HG03097 (cell line): ENCODE results near the gene MSRB3.

Source experiments
- ATAC-seq: cut with Tn5 transposase; IDR thresholded peaks from one replicate; pipeline ENCODE4 v1.9.1; 2021; ENCODE audit not compliant: unreplicated experiment, low FRiP score

The MSRB3 gene

GRCh38 chr12:65278576-65279368 is at the start of gene MSRB3:
Gene MSRB3 (plus strand): TSS chr12:65278683. CDS start chr12:65308580, 29,897 bp downstream.
- no peak for ATAC-seq

- ATAC-seq: no peak
These were observed 49.0 kb upstream of the MSRB3 start for GRCh38 chr12:65229441-65229840.

GRCh38 chr12:65232476-65233077 is 45.9 kb upstream of the MSRB3 start:
- ATAC-seq: no peak

DNA sequence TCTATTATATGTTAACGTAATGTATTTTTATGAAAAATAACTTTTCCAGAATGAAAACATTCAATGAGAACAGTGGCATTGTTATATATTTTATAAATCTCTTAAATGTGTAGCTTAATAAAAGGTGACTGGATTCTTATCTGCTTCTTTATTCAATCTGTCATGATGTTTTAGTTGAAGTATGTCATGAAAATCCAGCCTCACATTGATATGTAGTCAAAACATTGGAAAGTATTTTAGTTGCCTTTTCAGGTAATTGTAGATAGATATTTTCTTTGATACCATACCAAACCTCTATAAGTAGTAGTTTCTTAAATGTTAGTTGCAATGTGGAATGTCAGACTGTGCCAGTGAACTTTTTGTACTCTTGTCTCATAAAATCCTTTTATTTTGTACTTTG is 41.3 kb upstream of the MSRB3 start:
- ATAC-seq: no peak

- no peak for ATAC-seq
These were observed 39.9 kb upstream of the MSRB3 start for GRCh38 chr12:65238609-65239008.

DNA sequence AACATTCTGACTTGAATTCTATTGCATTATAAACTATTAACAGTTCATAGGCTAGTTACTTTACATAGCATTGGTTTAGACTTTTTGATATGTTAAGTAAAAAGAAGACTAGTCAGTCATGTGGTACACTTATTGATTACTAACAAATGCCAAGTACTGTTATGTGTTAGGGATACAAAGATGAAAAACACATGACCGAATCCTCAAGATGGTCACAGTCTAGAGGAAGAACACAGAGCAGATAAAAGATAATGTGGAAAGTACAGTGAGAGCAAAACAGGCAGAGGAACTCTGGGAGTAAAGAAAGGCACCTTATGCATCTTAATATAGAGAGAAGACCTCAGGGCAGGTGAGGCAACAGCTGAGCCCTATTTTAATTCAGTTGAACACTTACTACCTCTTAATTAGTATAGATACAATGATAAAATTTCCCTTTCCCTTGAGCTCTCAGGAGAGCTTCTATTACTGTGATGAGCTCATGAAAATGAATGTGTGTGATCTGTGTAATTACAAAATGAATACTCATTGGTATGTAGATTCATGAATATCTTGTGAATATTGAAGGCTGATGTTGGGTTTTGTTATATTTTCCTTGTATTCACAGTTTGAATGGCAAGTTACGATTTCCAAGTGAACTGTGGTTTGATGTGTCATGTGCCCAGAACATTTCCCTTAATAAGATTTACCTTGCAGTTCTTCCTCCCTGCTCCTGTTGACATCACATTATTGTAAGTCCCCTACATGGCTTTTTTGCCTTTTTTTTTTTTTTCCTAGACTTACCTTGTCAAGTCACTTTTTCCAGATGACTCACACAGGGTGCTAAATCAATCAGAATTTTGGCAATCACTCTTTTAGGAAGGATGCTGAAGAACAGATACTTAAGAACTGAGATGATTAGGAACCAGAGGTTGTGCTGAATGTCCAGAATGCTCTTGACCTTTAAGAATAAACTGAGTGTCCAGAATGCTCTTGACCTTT is 29.5 kb upstream of the MSRB3 start:
- no peak for ATAC-seq

- no peak for ATAC-seq
These were observed 26.0 kb upstream of the MSRB3 start for GRCh38 chr12:65252515-65252914.

- no peak for ATAC-seq
These were observed 20.5 kb upstream of the MSRB3 start for GRCh38 chr12:65257986-65258385.

DNA sequence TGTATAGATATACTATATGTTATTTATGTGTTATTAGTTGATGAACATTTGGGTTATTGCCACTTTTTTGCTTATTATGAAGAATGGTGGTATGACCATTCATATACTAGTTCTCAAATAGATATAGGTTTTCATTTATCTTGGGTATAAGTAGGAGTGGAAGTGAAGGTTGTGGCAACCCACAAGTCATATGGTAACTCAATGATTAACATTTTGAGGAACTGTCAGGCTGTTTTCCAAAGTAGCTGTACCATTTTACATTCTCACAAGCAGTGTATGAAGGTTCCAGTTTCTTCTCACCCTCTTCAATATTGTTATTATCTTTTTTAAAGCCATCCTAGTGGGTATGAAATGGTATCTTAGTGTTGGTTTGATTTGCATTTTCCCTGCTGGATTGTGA is 19.0 kb upstream of the MSRB3 start:
- no peak for ATAC-seq

- no peak for ATAC-seq
These were observed 14.7 kb upstream of the MSRB3 start for GRCh38 chr12:65263777-65264176.

DNA sequence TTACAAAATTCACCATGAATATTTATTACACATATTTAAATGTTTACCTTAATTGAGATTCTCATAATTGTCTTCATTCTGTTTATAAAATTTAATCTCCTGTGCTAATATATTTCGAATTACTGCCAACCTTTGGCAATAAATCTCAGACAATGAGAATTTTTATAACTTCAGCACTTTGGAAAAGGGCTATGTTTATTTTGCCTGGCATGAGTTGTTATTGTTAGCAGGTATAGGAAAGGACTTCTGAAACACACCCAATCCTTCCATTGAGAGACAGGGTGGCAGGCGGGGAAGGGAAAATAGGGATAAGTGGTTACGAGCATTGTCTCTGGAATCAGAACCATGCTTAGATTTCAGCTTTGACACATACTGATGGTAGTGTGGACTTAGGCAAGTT is 12.1 kb upstream of the MSRB3 start:
- no peak for ATAC-seq

DNA sequence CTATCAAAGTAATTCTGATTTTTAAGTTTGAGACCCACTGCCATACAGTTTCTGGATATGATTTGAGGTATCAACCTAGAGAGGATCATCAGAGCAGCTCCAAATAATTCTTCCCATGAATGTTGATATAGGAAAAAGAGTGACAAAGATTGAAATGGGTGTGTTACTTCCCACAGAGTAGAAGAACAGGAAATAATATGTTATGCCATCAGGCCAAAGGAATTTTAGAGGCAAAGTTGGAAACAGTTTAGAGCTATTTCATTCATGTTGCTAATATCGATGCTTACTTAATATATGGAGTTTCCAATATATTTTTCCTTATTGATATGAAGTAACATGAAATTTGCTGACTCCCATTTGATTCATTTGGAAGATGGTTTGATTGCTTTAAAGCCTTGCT is 8.9 kb upstream of the MSRB3 start:
- no peak for ATAC-seq

- no peak for ATAC-seq
These were observed 3.7 kb upstream of the MSRB3 start for GRCh38 chr12:65274602-65275272.

DNA sequence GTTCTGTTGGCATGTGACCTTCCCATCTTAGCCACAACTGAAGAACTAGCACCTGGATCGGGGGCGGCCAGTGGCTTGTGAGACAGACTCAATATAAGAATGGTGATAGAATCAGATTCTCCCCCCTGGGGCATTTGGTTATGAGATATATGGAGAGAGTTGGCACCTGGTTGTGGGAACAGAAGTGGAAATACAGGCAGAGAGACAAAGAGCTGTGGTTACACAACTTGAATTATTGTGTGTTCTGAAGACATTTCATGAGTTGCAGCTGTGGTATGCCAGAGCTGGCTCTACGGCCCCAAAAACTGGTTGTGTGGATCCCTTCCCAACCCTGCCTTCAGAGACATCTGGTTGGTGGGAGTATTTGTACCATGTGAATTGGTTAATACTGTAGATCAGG is 2.9 kb upstream of the MSRB3 start:
- ATAC-seq: no peak

DNA sequence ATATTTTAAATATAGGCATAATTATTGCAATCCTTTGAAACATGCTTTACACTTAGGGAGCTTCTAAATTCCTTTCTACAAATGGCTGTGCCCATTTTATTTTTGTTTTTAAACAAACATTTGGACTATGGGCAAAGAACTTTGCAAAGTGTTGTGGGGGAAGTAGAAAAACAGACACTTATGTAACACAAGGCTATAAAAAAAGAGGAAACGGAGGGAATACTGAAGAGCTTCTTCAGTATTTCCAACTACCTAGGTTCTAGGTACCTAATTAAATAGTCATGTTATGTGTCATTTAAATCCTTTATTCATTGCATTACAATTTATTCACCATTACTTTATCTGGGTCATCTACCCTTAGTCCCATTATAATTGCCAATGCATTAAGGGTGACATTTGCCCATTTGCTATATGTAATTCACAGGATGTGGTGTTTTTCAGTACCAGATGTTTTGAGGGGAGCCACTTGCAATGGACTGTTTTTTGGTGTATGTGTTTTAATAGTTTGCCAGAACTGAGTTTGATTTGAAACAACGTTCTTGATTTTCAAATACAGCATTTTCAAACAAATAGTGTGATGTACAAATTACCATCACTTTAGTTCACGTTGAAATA is 1.5 kb upstream of the MSRB3 start:
- no peak for ATAC-seq

GRCh38 chr12:65277994-65278575 is 398 bp upstream of the MSRB3 start:
- ATAC-seq: no peak

- no peak for ATAC-seq
These were observed 1.1 kb downstream of the MSRB3 start for GRCh38 chr12:65279369-65280112.

- ATAC-seq: no peak
These were observed 1.8 kb downstream of the MSRB3 start for GRCh38 chr12:65280306-65280705.

GRCh38 chr12:65282840-65283239 is 4.4 kb downstream of the MSRB3 start:
- ATAC-seq: no peak
